BJ (cell line): ENCODE measurements around the gene FCHO2. TPM values are rescaled to one million over a fixed set of nuclear protein-coding genes. Genes with fewer than 3 reads are reported as not detected.
"Not testable (repeated sequence)": the region's sequence is repeated elsewhere in the genome, so short reads cannot be mapped to it uniquely, and the experiment has no call there.

ENCODE experiments used
- CTCF ChIA-PET: fragments of 350-600 bp; formaldehyde crosslinking; extraction: SDS; loops from one replicate; lab custom pipeline; 2021; ENCODE audit warnings: antibody characterized with exemption, inconsistent platforms; lab: Yijun Ruan, JAX
- POLR2A ChIA-PET: fragments of 300-600 bp; sonication (Branson Sonifier 250); formaldehyde crosslinking; extraction: SDS; loops from one replicate; lab custom pipeline; 2021; ENCODE audit warnings: antibody characterized with exemption; lab: Charles Lee
- DNase-seq: peaks from one replicate; pipeline ENCODE4 v3.0.0-alpha.2; 2011; ENCODE audit warnings: low read depth
- H3K27me3 ChIP-seq: 2 replicates; pipeline ENCODE4 v1.6.0; 2011; ENCODE audit warnings: low read length; ENCODE audit not compliant: control insufficient read depth, insufficient read depth
- H3K36me3 ChIP-seq: 2 replicates; pipeline ENCODE4 v1.5.1; 2011; ENCODE audit warnings: low read length; ENCODE audit not compliant: control insufficient read depth, insufficient read depth
- H3K4me3 ChIP-seq: 2 replicates; pipeline ENCODE4 v1.5.1; 2011; ENCODE audit warnings: low read depth, mild to moderate bottlenecking, control low read depth, low read length
- polyA plus RNA-seq: library from polyadenylated mRNA; depleted of rRNA; stranded (reverse); fragments of >200 nt; gene quantifications from 2 replicates; pipeline ENCODE4 v1.2.3, GENCODE V29; 2011
- TF ChIP-seq, protein P1 (sequence below): IDR thresholded peaks from 2 replicates; pipeline ENCODE4 v1.5.1; 2011; ENCODE audit warnings: low read depth, mild to moderate bottlenecking, control low read depth, inconsistent platforms, low read length, moderate library complexity; ENCODE audit not compliant: insufficient read depth

FCHO2 gene
- polyA plus RNA-seq, 1 experiment, result 15.7 TPM

DNA sequence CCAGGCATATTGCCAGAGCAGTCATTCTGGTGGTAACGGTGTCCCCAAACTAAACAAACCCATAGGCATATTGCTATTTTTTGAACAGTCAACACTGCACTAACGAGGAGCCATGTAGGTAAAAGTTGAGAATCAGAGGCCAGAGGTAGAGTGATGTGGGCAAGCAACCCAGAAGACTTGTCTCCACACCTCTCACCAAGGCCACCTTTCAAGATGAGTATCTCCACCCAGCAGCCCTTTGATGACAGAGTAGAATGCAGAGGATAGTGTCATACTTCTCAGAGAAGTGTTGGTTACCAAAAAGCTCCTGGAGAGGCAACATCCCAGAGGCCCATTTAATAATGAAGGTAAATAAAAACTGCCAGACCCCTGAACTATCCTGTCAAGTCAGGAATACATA lies 63.9 kb downstream of the FCHO2 start:
- ChIA-PET POLR2A (no interaction called here), CTCF (no interaction called here)
- H3K27me3 ChIP-seq, result no peaks in the 10 kb centered on the region
- peaks cover 2% of the 10 kb centered on the region; the same call in 1 of the 2 replicates for H3K36me3 ChIP-seq
- TF ChIP-seq, protein P1, sequence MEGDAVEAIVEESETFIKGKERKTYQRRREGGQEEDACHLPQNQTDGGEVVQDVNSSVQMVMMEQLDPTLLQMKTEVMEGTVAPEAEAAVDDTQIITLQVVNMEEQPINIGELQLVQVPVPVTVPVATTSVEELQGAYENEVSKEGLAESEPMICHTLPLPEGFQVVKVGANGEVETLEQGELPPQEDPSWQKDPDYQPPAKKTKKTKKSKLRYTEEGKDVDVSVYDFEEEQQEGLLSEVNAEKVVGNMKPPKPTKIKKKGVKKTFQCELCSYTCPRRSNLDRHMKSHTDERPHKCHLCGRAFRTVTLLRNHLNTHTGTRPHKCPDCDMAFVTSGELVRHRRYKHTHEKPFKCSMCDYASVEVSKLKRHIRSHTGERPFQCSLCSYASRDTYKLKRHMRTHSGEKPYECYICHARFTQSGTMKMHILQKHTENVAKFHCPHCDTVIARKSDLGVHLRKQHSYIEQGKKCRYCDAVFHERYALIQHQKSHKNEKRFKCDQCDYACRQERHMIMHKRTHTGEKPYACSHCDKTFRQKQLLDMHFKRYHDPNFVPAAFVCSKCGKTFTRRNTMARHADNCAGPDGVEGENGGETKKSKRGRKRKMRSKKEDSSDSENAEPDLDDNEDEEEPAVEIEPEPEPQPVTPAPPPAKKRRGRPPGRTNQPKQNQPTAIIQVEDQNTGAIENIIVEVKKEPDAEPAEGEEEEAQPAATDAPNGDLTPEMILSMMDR, result no peak
- DNase-seq, result no peak
- H3K4me3 ChIP-seq, result no peak overlapping the region

DNA sequence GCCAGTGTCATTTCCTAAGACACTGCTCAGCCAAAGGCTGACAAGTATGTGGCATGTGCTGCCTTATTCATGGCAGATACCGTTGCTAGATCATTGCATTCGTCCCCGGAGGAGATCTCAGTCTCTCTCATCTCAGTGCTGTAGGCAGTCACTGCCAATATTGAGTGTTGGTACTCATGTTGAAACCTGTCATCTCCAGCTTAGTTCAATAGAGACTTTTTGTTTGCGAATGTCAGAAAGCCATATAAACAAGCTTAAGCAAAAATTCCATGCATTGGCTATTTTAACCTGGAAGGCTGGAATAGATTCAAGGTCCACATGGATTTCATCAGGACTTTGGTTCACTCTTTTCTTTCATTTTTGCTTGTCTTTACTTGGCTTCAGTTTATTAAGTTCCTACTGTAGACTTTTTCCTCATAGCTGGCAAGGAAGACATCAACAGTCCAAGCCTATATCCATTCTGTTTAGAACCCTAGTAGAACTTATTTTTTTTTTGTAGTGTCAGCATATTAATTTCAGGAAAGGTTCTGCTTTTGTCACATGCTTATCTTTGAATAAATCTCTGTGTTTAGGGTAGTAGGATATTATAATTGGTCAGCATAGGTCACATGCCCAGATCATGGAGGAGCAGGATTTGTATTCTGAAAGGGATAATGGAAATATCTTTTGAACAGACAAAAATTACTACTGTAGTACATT lies 66.8 kb downstream of the FCHO2 start:
- ChIA-PET POLR2A (no interaction called here), CTCF (interaction anchor here (0.6 kb wide), 1 partner anchor 20 kb away, joined by 3 read pairs; no protein-coding TSS in a partner anchor)
- DNase-seq, result no peak
- H3K27me3 ChIP-seq, result no peaks in the 10 kb centered on the region
- H3K36me3 ChIP-seq, result peaks cover 5% of the 10 kb centered on the region; the same call in 1 of the 2 replicates
- no peak overlapping the region for H3K4me3 ChIP-seq
- TF ChIP-seq, protein P1, result no peak

DNA sequence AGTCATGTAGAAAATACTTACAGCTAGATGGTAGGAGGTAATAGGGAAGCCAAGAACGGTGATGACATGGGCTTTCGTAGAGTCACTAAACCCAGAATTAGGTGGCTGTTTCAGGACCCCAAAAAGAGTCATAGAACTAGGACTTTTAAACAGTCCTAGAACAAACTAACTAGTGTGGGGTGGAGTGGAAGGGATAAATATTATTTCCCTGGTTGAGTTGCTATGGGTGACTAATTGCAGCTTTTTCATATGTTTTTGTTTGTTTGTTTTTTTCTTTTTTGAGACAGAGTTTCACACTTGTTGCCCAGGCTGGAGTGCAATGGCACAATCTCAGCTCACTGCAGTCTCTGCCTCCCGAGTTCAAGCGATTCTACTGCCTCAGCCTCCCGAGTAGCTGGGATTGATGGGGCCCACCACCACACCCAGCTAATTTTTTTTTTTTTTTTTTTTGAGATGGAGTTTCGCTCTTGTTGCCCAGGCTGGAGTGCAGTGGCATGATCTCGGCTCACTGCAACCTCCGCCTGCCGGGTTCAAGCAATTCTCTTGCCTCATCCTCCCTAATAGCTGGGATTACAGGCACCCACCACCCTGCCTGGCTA lies 69.2 kb downstream of the FCHO2 start:
- CTCF ChIA-PET, H3K4me3 ChIP-seq, POLR2A ChIA-PET, DNase-seq, H3K27me3 ChIP-seq, H3K36me3 ChIP-seq: not testable (repeated sequence)

DNA sequence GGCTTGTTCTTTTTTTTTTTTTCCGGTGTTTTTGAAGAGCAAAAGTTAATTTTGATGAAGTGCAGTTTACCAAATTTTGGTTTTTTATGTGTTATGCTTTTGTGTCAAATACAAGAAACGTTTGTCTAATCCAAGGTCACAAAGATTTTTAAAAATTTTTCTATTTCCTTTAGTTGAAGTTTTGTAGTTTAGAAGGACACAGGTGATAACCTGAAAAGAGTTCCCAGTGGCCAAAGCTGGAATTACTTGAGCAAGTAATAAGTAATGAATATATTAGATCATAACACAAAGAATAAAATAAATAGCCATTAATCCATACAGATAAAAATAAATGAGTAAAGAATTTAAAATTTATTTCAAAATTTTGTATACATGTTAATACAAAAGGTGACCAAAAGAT lies 71.5 kb downstream of the FCHO2 start:
- POLR2A ChIA-PET, result no interaction called here
- no peak overlapping the region for H3K4me3 ChIP-seq
- DNase-seq, result no peak

DNA sequence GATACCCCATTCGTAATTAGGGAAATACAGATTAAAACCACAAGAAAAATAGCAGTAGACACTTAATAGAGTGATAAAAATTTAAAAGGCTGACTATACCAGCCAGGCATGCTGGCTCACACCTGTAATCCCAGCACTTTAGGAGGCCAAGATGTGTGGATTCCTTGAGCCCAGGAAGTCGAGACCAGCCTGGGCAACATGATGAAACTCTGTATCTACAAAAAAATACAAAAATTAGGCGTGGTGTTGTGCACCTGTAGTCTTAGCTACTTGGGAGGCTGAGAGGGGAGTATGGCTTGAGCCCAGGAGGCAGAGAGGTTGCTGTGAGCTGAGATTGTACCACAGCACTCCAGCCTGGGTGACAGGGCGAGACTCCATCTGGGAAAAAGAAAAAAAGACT lies 72.0 kb downstream of the FCHO2 start:
- TF ChIP-seq, protein P1, result no peak
- DNase-seq, result no peak
- CTCF ChIA-PET, result interaction anchor here (1.4 kb wide), 1 partner anchor 34 kb away, joined by 3 read pairs; no protein-coding TSS in a partner anchor
- H3K36me3 ChIP-seq, result 0 out of 2 replicates have a peak, but pooled peaks cover 3% of the 10 kb centered on the region
- H3K4me3 ChIP-seq, result no peak overlapping the region
- POLR2A ChIA-PET, result no interaction called here
- H3K27me3 ChIP-seq, result no peaks in the 10 kb centered on the region

More for the DNA sequence above, 71.5 kb downstream of the FCHO2 start:
- H3K36me3 ChIP-seq, result 0 out of 2 replicates have a peak, but pooled peaks cover 3% of the 10 kb centered on the region
- no peaks in the 10 kb centered on the region for H3K27me3 ChIP-seq
- CTCF ChIA-PET, result interaction anchor here (1.4 kb wide), 1 partner anchor 34 kb away, joined by 3 read pairs; no protein-coding TSS in a partner anchor
- TF ChIP-seq, protein P1, result no peak
